HG02981 (cell line): ENCODE measurements around the gene HLA-G.

Source experiments
- ATAC-seq: cut with Tn5 transposase; IDR thresholded peaks from one replicate; pipeline ENCODE4 v1.9.1; 2021; ENCODE audit warnings: mild to moderate bottlenecking, moderate library complexity; ENCODE audit not compliant: unreplicated experiment

The HLA-G gene

DNA sequence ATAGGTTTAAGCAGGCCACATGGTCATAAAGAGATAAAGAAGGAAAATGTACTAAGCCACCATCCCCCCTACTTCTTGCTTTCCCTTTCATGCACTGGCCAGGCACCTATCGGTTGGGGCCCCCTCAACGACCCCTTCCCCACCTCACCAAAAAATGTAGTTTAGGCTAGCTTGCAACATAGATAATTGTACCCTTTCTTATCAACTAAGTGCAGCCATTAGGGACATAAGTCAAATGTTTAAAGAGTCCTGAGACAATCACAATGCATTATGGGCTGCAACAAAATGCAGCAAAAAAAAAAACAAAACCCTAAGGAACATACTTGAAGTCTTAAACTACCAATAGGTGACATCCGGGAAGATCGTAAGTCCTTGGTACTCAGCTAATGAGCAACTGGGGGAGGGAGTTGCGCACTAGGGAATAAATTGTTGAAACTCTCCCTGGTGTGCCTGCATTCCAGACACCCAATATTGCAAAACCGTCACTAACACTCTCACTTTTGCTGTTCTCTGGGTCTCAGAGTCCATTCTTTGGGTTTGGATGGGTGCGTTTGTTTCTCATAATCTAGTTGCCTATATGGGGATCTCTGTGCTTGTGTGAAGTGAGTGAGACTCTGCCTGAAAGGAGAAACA is 12.4 kb upstream of the HLA-G start:
- no peak for ATAC-seq

DNA sequence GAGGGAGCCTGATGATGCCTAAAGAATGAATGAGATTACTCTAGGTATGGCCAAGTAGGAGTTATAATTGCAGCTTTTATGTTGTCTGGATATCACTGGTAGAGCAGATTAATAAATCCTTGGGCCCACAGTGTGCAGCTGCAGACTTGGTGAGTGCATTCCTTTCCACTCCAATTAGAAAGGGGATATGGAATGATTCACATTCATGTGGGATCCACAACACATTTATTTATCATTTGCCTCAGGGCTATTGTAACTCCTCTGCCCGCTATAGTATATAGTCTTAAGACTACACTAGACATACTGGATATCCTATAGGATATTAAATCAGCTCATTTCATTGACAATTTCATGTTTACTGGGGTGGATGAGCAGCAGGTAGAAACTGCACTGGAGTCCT is 11.6 kb upstream of the HLA-G start:
- no peak for ATAC-seq

DNA sequence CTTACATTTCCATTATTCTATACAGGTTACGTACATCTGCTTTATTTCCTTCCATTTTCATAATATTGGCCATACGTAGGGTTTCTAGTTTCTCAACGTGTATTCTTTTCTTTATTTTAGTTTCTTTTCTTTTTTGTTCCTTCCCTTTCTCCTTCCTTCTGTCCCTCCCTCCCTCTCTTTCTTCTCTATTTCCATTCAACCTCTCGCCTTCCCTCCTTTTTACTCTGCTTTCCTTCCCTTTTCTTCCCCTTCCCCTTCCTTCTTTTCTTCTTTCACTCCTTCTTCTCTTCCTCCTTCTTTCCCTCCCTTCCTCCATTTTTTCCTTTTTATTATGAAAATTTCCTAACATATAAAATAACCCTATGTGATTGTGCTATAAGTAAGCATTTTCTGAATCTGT is 8.7 kb upstream of the HLA-G start:
- no peak for ATAC-seq

DNA sequence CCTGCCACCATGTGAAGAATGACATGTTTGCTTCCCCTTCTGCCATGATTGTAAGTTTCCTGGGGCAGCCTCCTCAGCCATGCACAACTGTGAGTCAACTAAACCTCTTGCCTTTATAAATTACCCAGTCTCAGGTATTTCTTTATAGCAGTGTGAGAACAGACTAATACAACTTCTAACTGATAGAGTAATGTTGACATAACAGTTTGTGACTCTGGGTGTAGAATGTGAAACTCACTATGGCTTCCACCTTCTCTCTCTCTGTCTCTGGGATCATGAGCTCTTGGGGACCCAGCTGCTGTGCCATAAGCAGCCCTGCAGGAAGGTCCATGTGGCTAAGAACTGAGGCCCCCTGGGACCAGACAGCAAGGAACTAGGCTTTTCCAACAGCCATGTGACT is 3.5 kb upstream of the HLA-G start:
- no peak for ATAC-seq

DNA sequence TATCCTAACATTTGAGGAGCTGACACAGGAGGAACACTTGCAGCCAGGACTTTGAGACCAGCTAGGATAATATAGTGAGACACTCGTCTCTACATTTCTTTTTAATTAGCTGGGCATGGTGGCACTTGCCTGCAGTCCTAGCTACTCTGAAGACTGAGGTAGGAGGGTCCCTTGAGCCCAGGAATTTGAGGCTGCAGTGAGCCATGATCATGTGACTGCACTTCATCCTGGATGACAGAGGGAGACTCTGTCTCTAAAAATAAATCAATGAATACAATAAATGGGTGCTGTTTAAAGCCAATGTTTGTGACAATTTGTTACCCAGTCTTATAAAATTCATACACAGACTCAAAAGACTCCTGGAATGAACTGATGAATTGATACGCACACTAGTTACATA is 1.8 kb upstream of the HLA-G start:
- ATAC-seq = no peak

DNA sequence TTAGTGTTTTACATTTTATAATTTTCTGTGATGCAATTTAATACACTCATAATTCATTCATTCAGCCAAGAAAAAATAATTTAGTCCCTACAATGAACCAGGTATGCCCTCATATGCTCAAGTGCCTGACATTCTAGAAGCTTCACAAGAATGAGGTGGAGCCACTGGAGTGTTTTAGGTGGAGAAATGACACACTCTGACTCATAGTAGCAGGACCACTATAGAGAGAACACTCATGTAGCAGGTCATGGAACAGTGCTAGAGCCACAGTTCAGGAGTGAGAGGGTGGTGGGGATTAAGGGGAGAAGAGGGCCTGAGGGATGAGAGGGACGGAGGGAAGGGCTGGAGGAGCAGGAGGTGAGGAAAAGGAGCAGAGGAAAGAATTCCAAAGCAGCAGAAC is 1.4 kb upstream of the HLA-G start:
- ATAC-seq = no peak

DNA sequence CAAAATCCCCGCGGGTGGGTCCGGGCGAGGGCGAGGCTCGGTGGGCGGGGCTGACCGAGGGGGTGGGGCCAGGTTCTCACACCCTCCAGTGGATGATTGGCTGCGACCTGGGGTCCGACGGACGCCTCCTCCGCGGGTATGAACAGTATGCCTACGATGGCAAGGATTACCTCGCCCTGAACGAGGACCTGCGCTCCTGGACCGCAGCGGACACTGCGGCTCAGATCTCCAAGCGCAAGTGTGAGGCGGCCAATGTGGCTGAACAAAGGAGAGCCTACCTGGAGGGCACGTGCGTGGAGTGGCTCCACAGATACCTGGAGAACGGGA is 809 bp downstream of the HLA-G start:
- ATAC-seq = no peak

DNA sequence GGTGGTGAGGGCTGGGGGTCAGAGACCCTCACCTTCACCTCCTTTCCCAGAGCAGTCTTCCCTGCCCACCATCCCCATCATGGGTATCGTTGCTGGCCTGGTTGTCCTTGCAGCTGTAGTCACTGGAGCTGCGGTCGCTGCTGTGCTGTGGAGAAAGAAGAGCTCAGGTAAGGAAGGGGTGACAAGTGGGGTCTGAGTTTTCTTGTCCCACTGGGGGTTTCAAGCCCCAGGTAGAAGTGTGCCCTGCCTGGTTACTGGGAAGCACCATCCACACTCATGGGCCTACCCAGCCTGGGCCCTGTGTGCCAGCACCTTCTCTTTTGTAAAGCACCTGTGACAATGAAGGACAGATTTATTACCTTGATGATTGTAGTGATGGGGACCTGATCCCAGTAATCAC is 2.1 kb downstream of the HLA-G start:
- no peak for ATAC-seq

DNA sequence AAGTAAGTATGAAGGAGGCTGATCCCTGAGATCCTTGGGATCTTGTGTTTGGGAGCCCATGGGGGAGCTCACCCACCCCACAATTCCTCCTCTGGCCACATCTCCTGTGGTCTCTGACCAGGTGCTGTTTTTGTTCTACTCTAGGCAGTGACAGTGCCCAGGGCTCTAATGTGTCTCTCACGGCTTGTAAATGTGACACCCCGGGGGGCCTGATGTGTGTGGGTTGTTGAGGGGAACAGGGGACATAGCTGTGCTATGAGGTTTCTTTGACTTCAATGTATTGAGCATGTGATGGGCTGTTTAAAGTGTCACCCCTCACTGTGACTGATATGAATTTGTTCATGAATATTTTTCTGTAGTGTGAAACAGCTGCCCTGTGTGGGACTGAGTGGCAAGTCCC is 2.8 kb downstream of the HLA-G start:
- no peak for ATAC-seq

DNA sequence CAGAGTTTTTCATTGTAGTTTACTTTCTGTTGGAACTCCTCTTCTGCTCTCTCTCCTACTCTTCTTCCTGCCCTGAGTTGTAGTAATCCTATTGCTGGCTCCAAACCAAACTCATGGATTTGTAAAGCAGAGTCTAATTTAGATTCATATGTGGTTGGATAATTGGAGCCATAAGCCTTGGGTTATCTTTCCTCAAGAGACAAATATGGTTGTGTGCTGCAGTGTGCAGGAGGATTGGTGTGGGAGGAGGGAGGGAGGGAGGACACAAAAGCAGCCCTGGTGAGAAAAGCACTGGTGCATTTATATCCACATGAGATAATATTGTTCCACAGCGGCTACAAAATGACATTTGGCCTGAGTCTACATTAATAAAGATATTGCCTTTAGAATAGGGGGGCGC is 4.2 kb downstream of the HLA-G start:
- no peak for ATAC-seq

DNA sequence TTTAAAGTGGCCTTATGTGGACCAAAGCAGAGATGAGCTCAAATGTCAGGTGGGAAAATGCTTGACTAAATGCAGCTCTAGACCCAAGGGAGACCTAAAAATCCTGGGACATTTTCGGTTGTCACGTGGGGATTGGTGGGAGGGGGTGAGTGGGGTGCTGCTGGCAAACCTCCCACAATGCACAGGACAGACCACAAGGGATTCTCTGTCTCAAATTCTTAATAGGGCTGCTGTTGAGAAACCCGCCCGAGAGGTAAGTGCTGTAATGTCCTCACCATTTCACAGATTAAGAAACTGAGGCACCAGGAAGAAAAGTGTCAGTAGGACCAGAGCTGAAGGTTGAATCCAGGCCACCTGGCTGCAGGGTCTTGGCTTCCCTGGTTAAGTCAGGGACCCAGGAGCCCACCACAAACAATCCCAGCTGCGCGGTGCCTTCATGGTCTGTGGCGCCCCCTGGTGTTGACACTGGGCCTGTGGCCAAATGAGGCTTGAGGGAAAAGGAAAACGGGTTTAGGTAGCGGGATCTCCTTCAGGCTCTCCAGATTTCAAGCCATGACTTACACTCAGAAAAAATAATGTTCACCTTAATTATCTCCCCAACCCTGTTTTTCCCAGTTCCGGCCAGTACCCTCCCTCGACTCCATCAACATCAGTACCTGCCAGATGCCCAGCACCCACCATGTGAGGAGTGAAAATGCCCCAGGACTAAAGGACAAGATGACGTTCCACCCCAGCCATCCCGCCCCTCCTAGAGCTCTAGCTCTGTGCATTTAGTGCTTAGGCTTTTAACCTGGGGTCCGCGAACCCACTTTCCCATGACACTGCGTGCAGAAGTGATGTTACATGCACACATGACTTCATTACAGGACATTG is 7.2 kb downstream of the HLA-G start:
- ATAC-seq = no peak

DNA sequence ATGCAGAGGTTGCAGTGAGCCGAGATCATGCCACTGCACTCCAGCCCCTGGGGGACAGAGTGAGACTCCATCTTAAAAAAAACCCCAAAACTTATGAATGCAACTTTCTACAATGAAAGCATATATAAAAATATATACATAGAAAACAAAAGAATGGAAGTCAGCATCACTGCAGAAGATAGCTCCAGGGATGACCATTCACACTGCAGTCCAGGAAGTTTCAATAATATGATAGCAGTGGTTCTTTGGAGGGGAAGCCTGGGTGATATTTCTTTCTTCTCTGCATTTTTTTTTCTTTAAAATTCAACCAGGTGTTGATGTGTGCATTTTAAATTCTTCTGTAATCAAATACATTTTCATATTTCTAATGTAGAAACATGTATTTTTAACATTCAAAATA is 12.3 kb downstream of the HLA-G start:
- ATAC-seq = no peak

DNA sequence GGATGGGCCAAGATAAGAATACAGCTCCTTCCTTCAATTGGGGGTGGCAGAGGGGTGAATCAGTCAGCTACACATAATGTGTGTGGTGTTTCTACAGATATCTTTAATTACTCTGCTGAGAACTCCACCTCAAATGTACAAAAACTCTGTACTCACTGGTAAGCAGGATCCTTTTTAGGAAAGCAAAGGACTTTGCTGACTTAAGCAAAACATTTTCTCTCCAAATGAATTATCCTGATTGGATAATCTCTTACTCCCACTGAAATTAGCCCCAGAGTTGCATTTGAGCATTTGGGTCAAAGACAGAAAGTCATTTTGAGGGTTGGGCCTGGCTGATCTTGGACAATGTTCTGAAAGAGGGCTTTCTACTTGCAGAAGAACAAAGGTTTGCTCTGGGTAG is 13.4 kb downstream of the HLA-G start:
- ATAC-seq = no peak

DNA sequence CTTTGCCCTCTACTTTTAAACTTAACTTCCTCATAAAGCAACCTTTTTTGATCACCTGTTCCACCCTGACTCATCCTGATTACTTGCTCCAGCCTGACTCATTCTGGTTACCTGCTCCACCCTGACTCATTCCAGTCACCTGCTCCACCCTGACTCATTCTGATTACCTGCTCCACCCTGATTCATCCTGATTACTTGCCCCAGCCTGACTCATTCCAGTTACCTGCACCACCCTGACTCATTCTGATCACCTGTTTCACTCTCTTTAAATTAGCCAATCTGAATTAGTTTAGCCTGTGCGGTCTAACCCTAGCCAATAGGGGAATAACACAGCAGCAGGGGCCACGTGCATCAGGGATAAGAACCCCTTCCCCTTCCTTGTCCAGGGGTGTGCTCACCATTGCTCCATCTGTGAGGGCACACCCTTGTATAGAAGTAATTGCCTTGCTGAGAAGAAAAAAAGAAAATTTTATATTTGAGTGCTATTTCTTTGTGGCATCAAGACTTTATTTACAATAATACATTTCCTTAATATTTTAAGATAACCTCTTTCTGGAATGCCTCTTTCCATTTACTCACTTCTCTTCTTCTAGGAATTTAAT is 17.9 kb downstream of the HLA-G start:
- ATAC-seq = no peak

DNA sequence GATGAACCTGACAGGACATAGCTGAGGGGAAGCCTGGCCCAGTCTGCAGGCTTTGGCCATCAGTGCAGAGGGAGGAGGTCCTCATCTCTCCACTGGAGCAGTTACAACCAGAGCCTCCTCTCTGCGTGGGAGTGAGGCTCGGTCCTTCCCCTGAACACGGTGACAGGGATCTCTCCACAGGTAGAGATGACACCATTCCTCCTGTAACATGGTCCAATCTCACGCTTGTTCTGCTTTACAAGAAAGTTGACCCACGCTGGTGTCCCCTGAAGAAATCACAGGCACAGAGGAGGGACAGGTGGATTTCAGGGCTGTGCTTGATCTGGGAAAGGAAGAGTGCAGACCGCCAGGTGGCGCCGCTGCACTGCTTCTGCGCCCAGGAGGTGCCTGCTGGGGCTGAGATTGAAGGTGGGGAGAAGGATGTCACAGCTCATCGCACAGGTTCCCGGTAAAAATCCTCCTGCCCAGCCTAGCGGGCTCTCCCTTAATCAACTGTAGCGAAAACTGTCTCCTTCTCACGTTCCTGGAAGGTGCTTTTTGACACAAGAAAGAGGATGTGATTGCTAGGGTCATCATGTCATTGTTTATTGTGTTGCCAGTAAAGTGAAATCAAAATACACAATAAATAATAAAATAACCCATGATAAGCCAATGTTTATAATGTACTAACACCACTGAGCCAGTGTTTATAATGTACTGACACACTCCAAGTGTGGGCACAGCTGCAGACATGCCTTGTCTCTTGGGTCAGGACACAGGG is 20.4 kb downstream of the HLA-G start:
- ATAC-seq = no peak

DNA sequence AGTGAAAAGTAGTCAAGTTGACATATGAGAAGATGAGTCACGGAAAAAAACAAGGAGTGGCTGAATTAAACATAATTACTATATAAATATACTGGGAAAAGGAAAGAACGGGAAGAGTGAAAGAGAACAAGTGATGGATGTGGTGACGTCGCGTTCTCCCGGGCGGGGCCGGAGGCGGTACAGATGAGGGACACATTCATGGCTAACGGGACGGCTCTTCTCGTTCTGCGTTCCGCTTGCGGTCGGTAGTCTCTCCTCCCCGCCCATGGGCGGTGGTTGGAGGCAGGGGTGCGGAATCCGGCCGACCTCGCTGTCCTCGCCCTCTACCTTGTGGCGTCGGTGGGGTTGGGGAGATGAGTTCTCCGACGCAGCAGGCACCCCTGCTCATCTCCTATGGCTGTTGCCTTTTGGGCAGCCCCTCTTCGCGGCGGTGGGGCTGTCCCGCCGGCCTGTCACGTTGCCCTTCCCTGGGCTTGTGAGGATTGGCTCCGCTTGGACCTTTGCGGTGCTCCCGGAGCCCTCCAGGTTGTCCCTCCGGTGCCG is 22.5 kb downstream of the HLA-G start:
- ATAC-seq = no peak

DNA sequence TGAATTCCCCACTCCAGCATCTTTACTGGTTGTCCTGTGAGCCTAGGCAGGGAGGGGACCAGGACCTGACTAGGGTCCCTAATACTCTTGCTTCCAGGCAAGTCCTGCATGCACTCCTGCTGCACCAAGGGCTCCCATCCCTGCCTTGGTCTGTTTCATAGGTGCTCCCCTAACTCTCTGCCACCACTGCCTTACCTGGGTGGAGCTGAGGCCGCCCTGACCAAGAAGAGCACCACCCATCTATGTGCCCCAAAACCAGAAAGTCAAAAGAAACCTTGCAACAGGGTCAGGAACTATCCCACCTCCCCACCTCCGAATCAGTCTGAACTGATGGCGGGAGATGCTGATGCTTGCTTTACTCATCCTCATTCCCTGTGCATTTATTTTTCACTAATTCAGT is 23.6 kb downstream of the HLA-G start:
- no peak for ATAC-seq

DNA sequence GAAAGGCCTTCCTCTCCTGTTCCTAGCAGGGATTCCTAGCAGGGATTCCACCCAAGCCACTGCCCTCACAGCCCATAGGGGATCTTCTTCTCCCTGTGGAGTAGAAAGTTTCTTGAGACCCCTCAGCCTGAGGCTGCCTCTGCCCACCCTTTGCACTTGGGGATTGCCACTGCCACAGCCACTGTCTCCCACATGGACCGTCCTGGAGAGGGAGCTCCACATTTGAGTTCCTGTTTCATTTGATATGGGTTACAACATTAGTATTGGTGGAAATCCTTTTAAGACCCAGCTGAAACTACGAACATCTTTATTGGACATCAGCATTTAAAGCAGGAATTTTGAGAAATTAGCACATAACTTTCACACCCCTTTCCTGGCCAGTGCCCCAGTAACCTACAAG is 25.6 kb downstream of the HLA-G start:
- no peak for ATAC-seq

DNA sequence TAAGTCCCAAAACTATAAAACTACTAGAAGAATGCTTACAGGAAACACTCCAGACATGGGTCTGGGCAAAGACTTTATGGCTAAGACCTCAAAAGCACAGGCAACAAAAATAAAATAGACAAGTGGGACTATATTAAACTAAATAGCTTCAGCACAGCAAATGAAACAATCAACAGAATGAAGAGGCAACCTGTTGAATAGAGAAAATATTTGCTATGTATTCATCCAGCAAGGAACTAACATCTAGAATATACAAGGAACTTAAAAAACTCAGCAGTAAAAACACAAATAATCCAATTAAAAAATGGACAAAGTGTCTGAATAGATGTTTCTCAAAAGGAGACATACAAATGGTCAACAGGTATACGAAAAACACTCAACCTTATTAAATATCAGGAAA is 30.4 kb downstream of the HLA-G start:
- ATAC-seq = no peak

DNA sequence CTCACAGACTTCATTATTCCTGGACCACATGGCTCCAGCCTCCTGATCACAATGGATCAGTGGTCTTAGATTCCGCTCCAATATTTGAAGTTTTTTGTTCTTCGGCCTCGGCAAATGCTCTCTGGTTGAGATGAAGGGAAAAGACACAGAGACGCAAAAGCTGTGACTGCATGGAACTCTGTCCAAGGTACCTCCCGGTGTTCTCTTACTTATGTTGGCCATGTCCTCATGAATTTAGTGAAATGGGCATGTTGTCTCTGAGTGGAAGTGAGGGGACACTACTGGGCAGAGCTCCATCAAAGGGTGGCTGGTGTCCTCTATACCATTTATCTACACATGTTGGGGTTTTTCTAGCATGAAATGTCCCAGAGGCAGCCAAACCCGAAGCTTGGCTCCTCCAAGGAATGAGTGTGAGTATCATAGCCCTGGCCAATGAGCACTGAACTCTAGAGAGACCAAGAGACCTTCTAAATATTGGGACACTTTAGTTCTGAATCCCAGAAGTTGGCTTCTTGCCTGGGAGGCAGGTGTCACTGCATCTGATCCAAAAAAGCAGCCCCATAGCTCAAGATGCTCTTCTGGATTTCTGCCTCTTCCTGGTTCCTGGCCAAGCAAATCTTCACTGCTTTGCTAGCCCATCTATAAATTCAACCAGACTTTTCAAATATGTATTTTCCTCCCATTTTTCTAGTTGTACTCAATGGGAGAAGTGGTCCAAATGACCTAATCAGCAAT is 34.1 kb downstream of the HLA-G start:
- no peak for ATAC-seq
